Kidney (tissue), 14 donors: ENCODE data around the gene PCDH9. TPM values are rescaled to one million over a fixed set of nuclear protein-coding genes. Genes with fewer than 3 reads are reported as not detected.

Experiments
- DNase-seq, 5 donors: peaks; one replicate each; pipeline ENCODE4 v3.0.0-alpha.2; 2013 to 2020
- FAIRE-seq: peaks from 2 replicates; lab custom pipeline; 2012; peaks lifted over from hg19 to GRCh38; lab: Jason Lieb, UNC
- H3K27ac ChIP-seq, 2 donors: one replicate each; pipeline ENCODE4 v1.7.0; 2013; ENCODE audit warnings: low read depth in 2 of 2, low read length in 2 of 2, inconsistent platforms in 1 of 2
- H3K27me3 ChIP-seq: one replicate; pipeline ENCODE4 v1.7.1; 2013; ENCODE audit warnings: low read length, inconsistent platforms; ENCODE audit not compliant: control insufficient read depth, insufficient read depth
- H3K36me3 ChIP-seq, 3 donors: one replicate each; pipeline versions ENCODE4 v1.7.0 to v1.7.1; 2013; ENCODE audit warnings: low read length in 3 of 3, control low read depth in 1 of 3, inconsistent platforms in 1 of 3; ENCODE audit not compliant: insufficient read depth in 3 of 3, control insufficient read depth in 2 of 3
- H3K4me1 ChIP-seq, 3 donors: one replicate each; pipeline versions ENCODE4 v1.7.0 to v1.7.1; 2013; ENCODE audit warnings: low read length in 3 of 3, inconsistent platforms in 1 of 3, low read depth in 1 of 3; ENCODE audit not compliant: control insufficient read depth in 2 of 3, insufficient read depth in 2 of 3
- H3K4me3 ChIP-seq, 3 donors: one replicate each; pipeline versions ENCODE4 v1.7.0 to v1.8.1; 2013; ENCODE audit warnings: low read length in 3 of 3, control low read depth in 1 of 3, inconsistent platforms in 1 of 3
- H3K9ac ChIP-seq, 3 donors: one replicate each; pipeline versions ENCODE4 v1.7.0 to v1.7.1; 2013; ENCODE audit warnings: low read length in 3 of 3, control low read depth in 1 of 3, inconsistent platforms in 1 of 3
- H3K9me3 ChIP-seq, 3 donors: one replicate each; pipeline versions ENCODE4 v1.7.0 to v1.7.1; 2013; ENCODE audit warnings: low read length in 3 of 3, control low read depth in 1 of 3, inconsistent platforms in 1 of 3; ENCODE audit not compliant: control insufficient read depth in 2 of 3, insufficient read depth in 1 of 3
- CTCF ChIP-seq: IDR thresholded peaks from 3 replicates; pipeline ENCODE4 v1.5.1; 2012; ENCODE audit warnings: mild to moderate bottlenecking, moderate library complexity, borderline replicate concordance; ENCODE audit not compliant: insufficient read depth; ENCODE audit errors: extremely low read depth
- intact Hi-C: fragments of 100-400 bp; cut with DNase I; formaldehyde crosslinking; loops from one replicate; pipeline ENCODE4 v1.11.1; 2022
- polyA plus RNA-seq: library from polyadenylated mRNA; stranded (reverse); fragments of 350-450 nt; fragmentation: Illumina TruSeq; extraction: RNeasy Lipid Tissue Mini Kit (QIAGEN cat#74804); gene quantifications from one replicate; pipeline ENCODE4 v1.2.3, GENCODE V29; 2014; ENCODE audit warnings: low read depth, low replicate concordance; ENCODE audit not compliant: insufficient read depth
- total RNA-seq: library from RNA; stranded (reverse); fragmentation: NEBNext Ultra II Directional; extraction: Animal tissue kit (Norgen Biotek cat#: 25700); gene quantifications from one replicate; pipeline ENCODE4 v1.2.1, GENCODE V29; 2021
- donor health status: control.
- donor health status: control.
- donor health status: control.
- donor health status: control.
- donor health status: control.
- donor health status: DM: yes; HTN: yes; CAD: no.
- donor health status: Normal renal cell carcinoma (clear cell type).

The PCDH9 gene
- total and polyA plus RNA-seq, 2 donors from 2014 or later = 1.6 to 9.5 TPM

GRCh38 chr13:67277581-67277980 is 47.4 kb upstream of the PCDH9 start:
- intact Hi-C loops = no loop called here
- Histone ChIP-seq H3K4me1 (no peaks in the 10 kb centered on the region), H3K9me3 (no peaks in the 10 kb centered on the region), H3K4me3 (no peak overlapping the region), H3K36me3 (no peaks in the 10 kb centered on the region), H3K27ac (no peak overlapping the region), H3K9ac (no peak overlapping the region), H3K27me3 (no peaks in the 10 kb centered on the region)
- TF ChIP-seq CTCF = no peak
- FAIRE-seq = no peak
- DNase-seq = no peak

GRCh38 chr13:67275351-67275960 is 45.3 kb upstream of the PCDH9 start:
- Histone ChIP-seq H3K4me1 (no peaks in the 10 kb centered on the region), H3K36me3 (no peaks in the 10 kb centered on the region), H3K9ac (no peak overlapping the region), H3K4me3 (no peak overlapping the region), H3K27me3 (no peaks in the 10 kb centered on the region), H3K27ac (no peak overlapping the region), H3K9me3 (no peaks in the 10 kb centered on the region)
- DNase-seq (no peak), FAIRE-seq (no peak)
- intact Hi-C loops = no loop called here
- TF ChIP-seq CTCF = no peak

GRCh38 chr13:67273001-67273400 is 42.9 kb upstream of the PCDH9 start:
- no peaks in the 10 kb centered on the region for H3K4me1 ChIP-seq
- H3K9ac ChIP-seq = no peak overlapping the region
- H3K27me3 ChIP-seq = no peaks in the 10 kb centered on the region
- H3K27ac ChIP-seq = no peak overlapping the region
- DNase-seq (no peak), FAIRE-seq (no peak)
- no peaks in the 10 kb centered on the region for H3K36me3 ChIP-seq
- no peak for TF ChIP-seq CTCF
- no peak overlapping the region for H3K4me3 ChIP-seq
- no peaks in the 10 kb centered on the region for H3K9me3 ChIP-seq
- intact Hi-C loops = no loop called here

- H3K9ac ChIP-seq = no peak overlapping the region
- no peak overlapping the region for H3K4me3 ChIP-seq
- no peaks in the 10 kb centered on the region for H3K36me3 ChIP-seq
- DNase-seq (no peak), FAIRE-seq (no peak)
- intact Hi-C loops = no loop called here
- TF ChIP-seq CTCF = no peak
- H3K9me3 ChIP-seq = no peaks in the 10 kb centered on the region
- no peak overlapping the region for H3K27ac ChIP-seq
- H3K4me1 ChIP-seq = no peaks in the 10 kb centered on the region
- H3K27me3 ChIP-seq = no peaks in the 10 kb centered on the region
Measured at GRCh38 chr13:67267136-67267535, 37.0 kb upstream of the PCDH9 start.
